ENCODE measurements around the gene NAA60. TPM values are rescaled to one million over a fixed set of nuclear protein-coding genes. Genes with fewer than 3 reads are reported as not detected.

The NAA60 gene
- total RNA-seq, 1 donor from 2014 or later: 75.5 TPM

GRCh38 chr16:3465301-3465700 is 21.8 kb downstream of the NAA60 start:
- DNase-seq (ENCODE audit: low spot score): no peak
- Mint-ChIP-seq H3K36me3 (ENCODE audit: low read depth, unreplicated experiment) (peaks cover 14% of the 10 kb centered on the region), H3K4me1 (ENCODE audit: unreplicated experiment) (peaks cover 35% of the 10 kb centered on the region), H3K9me3 (ENCODE audit: unreplicated experiment) (no peaks in the 10 kb centered on the region), H3K27ac (ENCODE audit: unreplicated experiment) (no peak overlapping the region), H3K27me3 (ENCODE audit: unreplicated experiment) (peaks cover 15% of the 10 kb centered on the region), H3K4me3 (ENCODE audit: unreplicated experiment) (no peak overlapping the region)
- TF ChIP-seq CTCF (IDR thresholded peaks at IDR 0.05; ENCODE audit: unreplicated experiment): no peak

DNA sequence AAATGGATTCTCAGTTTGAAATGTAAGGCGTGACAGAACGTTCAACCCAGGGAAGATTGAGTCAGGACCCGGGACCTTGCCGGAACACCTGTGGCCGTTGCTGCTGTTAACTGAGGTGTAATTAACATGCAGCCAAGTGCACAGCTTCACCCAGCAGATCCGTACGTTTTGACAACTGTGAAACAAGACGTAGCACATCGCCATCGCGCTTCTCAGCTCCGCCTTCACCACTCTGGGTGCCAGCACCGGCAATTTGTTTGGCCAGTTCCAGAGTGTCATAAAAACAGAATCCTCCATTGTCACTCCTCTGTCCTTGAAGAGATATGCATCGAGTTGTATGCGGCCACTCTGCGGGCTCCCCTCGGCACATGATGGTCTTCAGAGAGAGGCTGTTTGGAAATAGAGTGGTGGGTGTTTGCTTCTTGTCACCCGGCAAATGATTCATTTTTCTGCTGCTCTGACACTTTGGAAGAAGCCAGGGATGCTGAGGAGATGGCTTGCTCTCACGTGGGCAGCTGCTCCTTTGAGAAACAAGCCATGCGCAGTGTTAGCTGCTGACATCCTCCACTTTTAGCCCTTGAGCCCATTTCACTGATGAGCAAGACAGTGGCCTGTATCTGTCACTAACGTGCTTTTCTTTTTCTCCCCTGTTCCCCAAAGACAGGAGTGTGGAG is 22.6 kb downstream of the NAA60 start:
- H3K27ac Mint-ChIP-seq (ENCODE audit: unreplicated experiment): peak overlapping the region; percentile 42
- DNase-seq (ENCODE audit: low spot score): no peak
- peaks cover 14% of the 10 kb centered on the region for H3K27me3 Mint-ChIP-seq (ENCODE audit: unreplicated experiment)
- no peak for TF ChIP-seq CTCF (IDR thresholded peaks at IDR 0.05; ENCODE audit: unreplicated experiment)
- H3K9me3 Mint-ChIP-seq (ENCODE audit: unreplicated experiment): no peaks in the 10 kb centered on the region
- H3K4me3 Mint-ChIP-seq (ENCODE audit: unreplicated experiment): peak overlapping the region; percentile 29
- H3K4me1 Mint-ChIP-seq (ENCODE audit: unreplicated experiment): peaks cover 30% of the 10 kb centered on the region
- H3K36me3 Mint-ChIP-seq (ENCODE audit: low read depth, unreplicated experiment): peaks cover 19% of the 10 kb centered on the region

DNA sequence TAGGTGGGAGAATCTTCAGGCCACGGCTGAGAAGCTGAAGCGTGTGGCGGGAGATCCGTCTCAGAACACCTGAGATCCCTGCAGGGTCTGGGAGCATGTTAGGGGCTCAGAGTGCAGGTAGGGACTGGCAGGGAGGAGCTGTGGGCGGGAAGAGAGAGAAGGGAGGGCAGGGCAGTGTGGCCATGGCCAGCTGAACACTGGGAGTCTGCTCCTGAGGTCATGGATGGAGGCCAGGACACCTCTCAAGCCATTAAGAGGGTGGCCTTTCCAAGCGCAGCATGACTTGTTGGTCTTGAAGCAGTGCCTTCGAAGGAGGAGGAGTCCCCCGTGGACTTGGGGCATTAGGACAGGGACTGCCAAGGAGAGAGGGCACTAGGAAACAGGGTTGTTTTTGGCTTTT is 23.7 kb downstream of the NAA60 start:
- H3K4me1 Mint-ChIP-seq (ENCODE audit: unreplicated experiment): peaks cover 24% of the 10 kb centered on the region
- peaks cover 14% of the 10 kb centered on the region for H3K27me3 Mint-ChIP-seq (ENCODE audit: unreplicated experiment)
- no peak for TF ChIP-seq CTCF (IDR thresholded peaks at IDR 0.05; ENCODE audit: unreplicated experiment)
- H3K36me3 Mint-ChIP-seq (ENCODE audit: low read depth, unreplicated experiment): peaks cover 19% of the 10 kb centered on the region
- H3K4me3 Mint-ChIP-seq (ENCODE audit: unreplicated experiment): peak overlapping the region; percentile 6
- H3K27ac Mint-ChIP-seq (ENCODE audit: unreplicated experiment): no peak overlapping the region
- H3K9me3 Mint-ChIP-seq (ENCODE audit: unreplicated experiment): no peaks in the 10 kb centered on the region
- no peak for DNase-seq (ENCODE audit: low spot score)

DNA sequence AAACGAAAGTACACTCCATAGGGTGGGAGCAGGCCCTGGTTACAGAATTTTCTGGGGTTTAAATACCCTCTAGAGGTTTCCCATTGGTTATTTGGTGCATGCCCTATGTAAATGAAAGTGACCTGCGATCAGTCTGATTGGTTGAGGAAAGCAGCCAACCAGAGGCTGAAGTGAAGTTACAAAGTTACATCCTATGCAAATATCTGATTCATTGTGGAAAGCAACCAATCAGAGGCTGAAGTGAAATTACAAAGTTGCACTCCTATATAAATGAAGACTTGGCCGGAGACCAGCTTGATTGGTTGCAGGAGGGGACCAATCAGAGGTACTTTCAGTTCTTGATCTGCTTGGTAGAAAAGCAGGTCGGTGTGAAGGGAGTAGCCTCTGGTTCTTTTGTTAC is 24.4 kb downstream of the NAA60 start:
- H3K27me3 Mint-ChIP-seq (ENCODE audit: unreplicated experiment): peaks cover 19% of the 10 kb centered on the region
- peak overlapping the region; percentile 42 for H3K27ac Mint-ChIP-seq (ENCODE audit: unreplicated experiment)

More for the DNA sequence above, 24.4 kb downstream of the NAA60 start:
- H3K4me1 Mint-ChIP-seq (ENCODE audit: unreplicated experiment): peaks cover 21% of the 10 kb centered on the region
- TF ChIP-seq CTCF (IDR thresholded peaks at IDR 0.05; ENCODE audit: unreplicated experiment): no peak
- peaks cover 19% of the 10 kb centered on the region for H3K36me3 Mint-ChIP-seq (ENCODE audit: low read depth, unreplicated experiment)
- DNase-seq (ENCODE audit: low spot score): no peak
- H3K4me3 Mint-ChIP-seq (ENCODE audit: unreplicated experiment): no peak overlapping the region
- H3K9me3 Mint-ChIP-seq (ENCODE audit: unreplicated experiment): no peaks in the 10 kb centered on the region
